Measurements from ENCODE around the gene TEF.

The TEF gene

GRCh38 chr22:41345807-41346335, 35.9 kb upstream of the TEF start:
- no peak for DNase-seq (ENCODE audit: low read depth)
- no peak for TF ChIP-seq CTCF (IDR thresholded peaks at IDR 0.05; ENCODE audit: low read depth, low read length, missing control alignments)

GRCh38 chr22:41347066-41347859, 34.5 kb upstream of the TEF start:
- no peak for DNase-seq (ENCODE audit: low read depth)
- H3K4me3 ChIP-seq (ENCODE audit: low read depth, low read length) = no peak overlapping the region
- no peak for TF ChIP-seq CTCF (IDR thresholded peaks at IDR 0.05; ENCODE audit: low read depth, low read length, missing control alignments)

More at GRCh38 chr22:41345807-41346335, 35.9 kb upstream of the TEF start:
- no peak overlapping the region for H3K4me3 ChIP-seq (ENCODE audit: low read depth, low read length)

GRCh38 chr22:41348964-41349484, 32.7 kb upstream of the TEF start:
- DNase-seq (ENCODE audit: low read depth) = no peak
- no peak for TF ChIP-seq CTCF (IDR thresholded peaks at IDR 0.05; ENCODE audit: low read depth, low read length, missing control alignments)
- H3K4me3 ChIP-seq (ENCODE audit: low read depth, low read length) = no peak overlapping the region

GRCh38 chr22:41350087-41350486, 31.7 kb upstream of the TEF start:
- DNase-seq (ENCODE audit: low read depth) = no peak
- H3K4me3 ChIP-seq (ENCODE audit: low read depth, low read length) = no peak overlapping the region
- TF ChIP-seq CTCF (IDR thresholded peaks at IDR 0.05; ENCODE audit: low read depth, low read length, missing control alignments) = no peak

GRCh38 chr22:41351011-41351410, 30.7 kb upstream of the TEF start:
- no peak for TF ChIP-seq CTCF (IDR thresholded peaks at IDR 0.05; ENCODE audit: low read depth, low read length, missing control alignments)
- no peak overlapping the region for H3K4me3 ChIP-seq (ENCODE audit: low read depth, low read length)
- no peak for DNase-seq (ENCODE audit: low read depth)

- no peak overlapping the region for H3K4me3 ChIP-seq (ENCODE audit: low read depth, low read length)
- no peak for DNase-seq (ENCODE audit: low read depth)
- TF ChIP-seq CTCF (IDR thresholded peaks at IDR 0.05; ENCODE audit: low read depth, low read length, missing control alignments) = no peak
These were observed 29.7 kb upstream of the TEF start for GRCh38 chr22:41352058-41352457.
